ENCODE results near the gene USP40. TPM values are rescaled to one million over a fixed set of nuclear protein-coding genes. Genes with fewer than 3 reads are reported as not detected.

USP40 gene
- total and polyA plus RNA-seq, 2 of the 8 experiments (the other 6 are each of a cell fraction or from before 2014, with no cell fraction given): 12.0 to 15.7 TPM

DNA sequence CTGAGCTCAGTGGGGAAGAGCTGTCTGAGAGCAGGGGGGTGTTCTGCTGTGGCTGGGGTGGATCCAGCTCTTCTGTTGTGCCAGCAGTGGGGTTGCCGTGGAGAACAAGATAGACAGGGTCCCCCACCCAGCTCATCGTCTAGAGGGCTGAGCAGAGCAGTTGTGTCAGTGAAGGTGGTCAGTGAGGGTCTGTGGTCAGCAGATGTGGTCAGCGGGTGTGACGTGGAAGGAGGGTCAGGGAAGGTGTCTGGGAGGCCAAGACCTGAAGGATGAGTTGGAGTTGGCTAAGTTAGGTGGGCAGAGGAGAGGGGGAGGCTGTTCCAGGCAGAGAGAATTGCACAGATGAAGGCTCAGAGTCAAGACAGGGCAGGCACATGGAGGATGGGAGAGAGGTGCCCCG is 109.2 kb downstream of the USP40 start (continued):
- TF ChIP-seq, protein P1, sequence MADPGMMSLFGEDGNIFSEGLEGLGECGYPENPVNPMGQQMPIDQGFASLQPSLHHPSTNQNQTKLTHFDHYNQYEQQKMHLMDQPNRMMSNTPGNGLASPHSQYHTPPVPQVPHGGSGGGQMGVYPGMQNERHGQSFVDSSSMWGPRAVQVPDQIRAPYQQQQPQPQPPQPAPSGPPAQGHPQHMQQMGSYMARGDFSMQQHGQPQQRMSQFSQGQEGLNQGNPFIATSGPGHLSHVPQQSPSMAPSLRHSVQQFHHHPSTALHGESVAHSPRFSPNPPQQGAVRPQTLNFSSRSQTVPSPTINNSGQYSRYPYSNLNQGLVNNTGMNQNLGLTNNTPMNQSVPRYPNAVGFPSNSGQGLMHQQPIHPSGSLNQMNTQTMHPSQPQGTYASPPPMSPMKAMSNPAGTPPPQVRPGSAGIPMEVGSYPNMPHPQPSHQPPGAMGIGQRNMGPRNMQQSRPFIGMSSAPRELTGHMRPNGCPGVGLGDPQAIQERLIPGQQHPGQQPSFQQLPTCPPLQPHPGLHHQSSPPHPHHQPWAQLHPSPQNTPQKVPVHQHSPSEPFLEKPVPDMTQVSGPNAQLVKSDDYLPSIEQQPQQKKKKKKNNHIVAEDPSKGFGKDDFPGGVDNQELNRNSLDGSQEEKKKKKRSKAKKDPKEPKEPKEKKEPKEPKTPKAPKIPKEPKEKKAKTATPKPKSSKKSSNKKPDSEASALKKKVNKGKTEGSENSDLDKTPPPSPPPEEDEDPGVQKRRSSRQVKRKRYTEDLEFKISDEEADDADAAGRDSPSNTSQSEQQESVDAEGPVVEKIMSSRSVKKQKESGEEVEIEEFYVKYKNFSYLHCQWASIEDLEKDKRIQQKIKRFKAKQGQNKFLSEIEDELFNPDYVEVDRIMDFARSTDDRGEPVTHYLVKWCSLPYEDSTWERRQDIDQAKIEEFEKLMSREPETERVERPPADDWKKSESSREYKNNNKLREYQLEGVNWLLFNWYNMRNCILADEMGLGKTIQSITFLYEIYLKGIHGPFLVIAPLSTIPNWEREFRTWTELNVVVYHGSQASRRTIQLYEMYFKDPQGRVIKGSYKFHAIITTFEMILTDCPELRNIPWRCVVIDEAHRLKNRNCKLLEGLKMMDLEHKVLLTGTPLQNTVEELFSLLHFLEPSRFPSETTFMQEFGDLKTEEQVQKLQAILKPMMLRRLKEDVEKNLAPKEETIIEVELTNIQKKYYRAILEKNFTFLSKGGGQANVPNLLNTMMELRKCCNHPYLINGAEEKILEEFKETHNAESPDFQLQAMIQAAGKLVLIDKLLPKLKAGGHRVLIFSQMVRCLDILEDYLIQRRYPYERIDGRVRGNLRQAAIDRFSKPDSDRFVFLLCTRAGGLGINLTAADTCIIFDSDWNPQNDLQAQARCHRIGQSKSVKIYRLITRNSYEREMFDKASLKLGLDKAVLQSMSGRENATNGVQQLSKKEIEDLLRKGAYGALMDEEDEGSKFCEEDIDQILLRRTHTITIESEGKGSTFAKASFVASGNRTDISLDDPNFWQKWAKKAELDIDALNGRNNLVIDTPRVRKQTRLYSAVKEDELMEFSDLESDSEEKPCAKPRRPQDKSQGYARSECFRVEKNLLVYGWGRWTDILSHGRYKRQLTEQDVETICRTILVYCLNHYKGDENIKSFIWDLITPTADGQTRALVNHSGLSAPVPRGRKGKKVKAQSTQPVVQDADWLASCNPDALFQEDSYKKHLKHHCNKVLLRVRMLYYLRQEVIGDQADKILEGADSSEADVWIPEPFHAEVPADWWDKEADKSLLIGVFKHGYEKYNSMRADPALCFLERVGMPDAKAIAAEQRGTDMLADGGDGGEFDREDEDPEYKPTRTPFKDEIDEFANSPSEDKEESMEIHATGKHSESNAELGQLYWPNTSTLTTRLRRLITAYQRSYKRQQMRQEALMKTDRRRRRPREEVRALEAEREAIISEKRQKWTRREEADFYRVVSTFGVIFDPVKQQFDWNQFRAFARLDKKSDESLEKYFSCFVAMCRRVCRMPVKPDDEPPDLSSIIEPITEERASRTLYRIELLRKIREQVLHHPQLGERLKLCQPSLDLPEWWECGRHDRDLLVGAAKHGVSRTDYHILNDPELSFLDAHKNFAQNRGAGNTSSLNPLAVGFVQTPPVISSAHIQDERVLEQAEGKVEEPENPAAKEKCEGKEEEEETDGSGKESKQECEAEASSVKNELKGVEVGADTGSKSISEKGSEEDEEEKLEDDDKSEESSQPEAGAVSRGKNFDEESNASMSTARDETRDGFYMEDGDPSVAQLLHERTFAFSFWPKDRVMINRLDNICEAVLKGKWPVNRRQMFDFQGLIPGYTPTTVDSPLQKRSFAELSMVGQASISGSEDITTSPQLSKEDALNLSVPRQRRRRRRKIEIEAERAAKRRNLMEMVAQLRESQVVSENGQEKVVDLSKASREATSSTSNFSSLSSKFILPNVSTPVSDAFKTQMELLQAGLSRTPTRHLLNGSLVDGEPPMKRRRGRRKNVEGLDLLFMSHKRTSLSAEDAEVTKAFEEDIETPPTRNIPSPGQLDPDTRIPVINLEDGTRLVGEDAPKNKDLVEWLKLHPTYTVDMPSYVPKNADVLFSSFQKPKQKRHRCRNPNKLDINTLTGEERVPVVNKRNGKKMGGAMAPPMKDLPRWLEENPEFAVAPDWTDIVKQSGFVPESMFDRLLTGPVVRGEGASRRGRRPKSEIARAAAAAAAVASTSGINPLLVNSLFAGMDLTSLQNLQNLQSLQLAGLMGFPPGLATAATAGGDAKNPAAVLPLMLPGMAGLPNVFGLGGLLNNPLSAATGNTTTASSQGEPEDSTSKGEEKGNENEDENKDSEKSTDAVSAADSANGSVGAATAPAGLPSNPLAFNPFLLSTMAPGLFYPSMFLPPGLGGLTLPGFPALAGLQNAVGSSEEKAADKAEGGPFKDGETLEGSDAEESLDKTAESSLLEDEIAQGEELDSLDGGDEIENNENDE (IDR thresholded peaks at IDR 0.05; ENCODE audit: insufficient replicate concordance, low read length): no peak
- no peak for TF ChIP-seq SP1 (IDR thresholded peaks at IDR 0.05; ENCODE audit: low read depth, low read length)
- no peak for TF ChIP-seq RXRA (IDR thresholded peaks at IDR 0.05; ENCODE audit: insufficient read depth, low read depth, low read length)
- no peak for TF ChIP-seq RBBP5 (IDR thresholded peaks at IDR 0.05; ENCODE audit: borderline replicate concordance, low read depth, low read length)
- no peak for TF ChIP-seq POLR2A (IDR thresholded peaks at IDR 0.05; ENCODE audit: control extremely low read depth in 1 of 2, low read depth in 2 of 2, low read length in 2 of 2)
- no peak for TF ChIP-seq EP300 (IDR thresholded peaks at IDR 0.05; ENCODE audit: borderline replicate concordance in 1 of 2, low read depth in 2 of 2, low read length in 2 of 2)
- TF ChIP-seq KDM1A (IDR thresholded peaks at IDR 0.05; ENCODE audit: borderline replicate concordance, low read length): no peak
- TF ChIP-seq, protein P2, sequence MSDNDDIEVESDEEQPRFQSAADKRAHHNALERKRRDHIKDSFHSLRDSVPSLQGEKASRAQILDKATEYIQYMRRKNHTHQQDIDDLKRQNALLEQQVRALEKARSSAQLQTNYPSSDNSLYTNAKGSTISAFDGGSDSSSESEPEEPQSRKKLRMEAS (IDR thresholded peaks at IDR 0.05): no peak
- no peak for TF ChIP-seq PHF8 (conservative IDR thresholded peaks at IDR 0.05; ENCODE audit: low read depth, low read length)
- TF ChIP-seq TBP (IDR thresholded peaks at IDR 0.05; ENCODE audit: low read depth, low read length): no peak
- no peak for TF ChIP-seq CHD2 (IDR thresholded peaks at IDR 0.05; ENCODE audit: low read length)
- TF ChIP-seq TAF1 (IDR thresholded peaks at IDR 0.05; ENCODE audit: low read depth, low read length): no peak
